ENCODE data around the gene CD2AP. TPM values are rescaled to one million over a fixed set of nuclear protein-coding genes. Genes with fewer than 3 reads are reported as not detected.
"Not testable (repeated sequence)": the region's sequence is repeated elsewhere in the genome, so short reads cannot be mapped to it uniquely, and the experiment has no call there.

The CD2AP gene
- total and polyA plus RNA-seq, 2 donors, result 10.1 to 68.3 TPM

DNA sequence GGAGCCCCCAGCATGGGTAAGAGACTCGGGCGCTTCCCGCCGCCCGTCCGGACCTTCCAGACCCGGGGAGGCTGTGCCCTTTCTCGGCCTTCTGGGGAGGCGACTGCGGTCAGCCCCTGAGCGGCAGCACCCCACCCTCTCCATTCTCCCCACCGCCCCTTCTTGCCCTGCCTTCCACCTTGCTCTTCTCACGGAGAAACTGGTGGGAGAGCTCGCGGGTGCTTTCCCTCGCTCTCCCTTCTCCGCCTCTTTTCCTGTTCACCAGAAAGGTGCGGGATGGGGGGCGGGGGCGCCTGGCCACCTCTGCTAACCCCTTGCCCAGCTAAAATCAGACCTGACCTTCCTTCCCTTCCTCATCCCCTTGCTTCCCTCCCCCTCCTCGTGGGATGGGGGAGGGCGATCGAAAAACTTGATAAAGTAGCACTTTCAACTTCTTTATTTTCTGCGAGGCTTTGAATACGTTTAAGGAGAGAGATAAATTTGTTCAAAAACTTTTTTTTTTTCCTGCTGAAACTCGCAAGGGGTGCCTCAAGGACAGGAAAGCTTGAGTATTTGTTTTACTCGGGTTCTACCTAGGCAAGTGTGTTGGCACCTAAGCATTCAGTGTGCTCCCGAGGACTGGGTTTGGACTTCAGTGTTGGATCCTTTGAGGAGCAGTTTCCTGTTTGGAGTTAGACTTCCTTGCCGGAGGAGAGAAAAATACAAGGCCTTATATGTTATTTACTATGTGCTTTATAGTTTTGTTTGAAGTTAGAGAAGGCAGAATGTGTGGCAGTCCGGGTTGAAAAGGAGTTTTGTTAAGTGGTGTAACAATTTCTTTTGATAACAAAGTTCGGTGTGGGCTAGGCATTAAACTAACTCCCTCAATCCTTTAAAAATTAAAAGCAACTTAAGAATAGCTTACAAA lies 897 bp downstream of the CD2AP start:
- Histone ChIP-seq H3K4me1 (ENCODE audit: insufficient read depth) (no peaks in the 10 kb centered on the region), H3K4me3 (ENCODE audit: low read depth, low read length) (peak overlapping the region; percentile 83), H3K36me3 (ENCODE audit: insufficient read depth) (no peaks in the 10 kb centered on the region), H3K27ac (ENCODE audit: low read depth) (peak overlapping the region; percentile 99)
- DNase-seq (ENCODE audit: extremely low spot score), result peak; percentile 3
- WGBS, result under 1% methylated on average over 31 of the region's 31 CpGs

GRCh38 chr6:47479140-47479508 lies 1.5 kb downstream of the CD2AP start:
- Histone ChIP-seq H3K4me1 (ENCODE audit: insufficient read depth) (no peaks in the 10 kb centered on the region), H3K36me3 (ENCODE audit: insufficient read depth) (no peaks in the 10 kb centered on the region), H3K27ac (ENCODE audit: low read depth) (no peak overlapping the region), H3K4me3 (ENCODE audit: low read depth, low read length) (peak overlapping the region; percentile 83)
- DNase-seq (ENCODE audit: extremely low spot score), result no peak
- WGBS, result 8% methylated on average over 5 of the region's 5 CpGs

GRCh38 chr6:47479874-47480273 lies 2.3 kb downstream of the CD2AP start:
- 89% methylated on average over 3 of the region's 3 CpGs for WGBS
- H3K4me3 ChIP-seq (ENCODE audit: low read depth, low read length), result no peak overlapping the region
- no peak overlapping the region for H3K27ac ChIP-seq (ENCODE audit: low read depth)
- H3K36me3 ChIP-seq (ENCODE audit: insufficient read depth), result no peaks in the 10 kb centered on the region
- DNase-seq (ENCODE audit: extremely low spot score), result no peak
- H3K4me1 ChIP-seq (ENCODE audit: insufficient read depth), result no peaks in the 10 kb centered on the region

GRCh38 chr6:47481213-47481612 lies 3.6 kb downstream of the CD2AP start:
- not testable (repeated sequence) for H3K4me3 ChIP-seq (ENCODE audit: low read depth, low read length); H3K4me1 ChIP-seq (ENCODE audit: insufficient read depth); H3K36me3 ChIP-seq (ENCODE audit: insufficient read depth); DNase-seq (ENCODE audit: extremely low spot score); H3K27ac ChIP-seq (ENCODE audit: low read depth)
- 97% methylated on average over 8 of the region's 8 CpGs for WGBS

DNA sequence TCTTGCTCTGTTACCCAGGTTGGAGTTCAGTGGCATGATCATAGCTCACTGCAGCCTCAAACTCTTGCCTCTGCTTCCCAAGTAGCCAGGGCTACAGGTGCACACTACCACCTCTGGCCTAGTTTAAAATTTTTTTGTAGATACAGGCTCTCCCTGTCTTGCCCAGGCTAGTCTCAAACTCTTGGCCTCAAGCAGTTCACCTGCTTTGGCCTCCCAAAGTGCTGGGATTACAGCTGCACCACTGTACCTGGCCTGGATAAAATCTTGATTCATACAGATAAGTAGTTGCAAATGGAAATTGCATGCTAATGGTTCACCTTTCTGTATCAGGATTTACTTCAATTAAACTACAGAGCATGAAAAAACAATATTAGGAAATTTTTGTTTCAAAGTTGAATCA lies 4.2 kb downstream of the CD2AP start:
- DNase-seq (ENCODE audit: extremely low spot score), result no peak
- Histone ChIP-seq H3K4me3 (ENCODE audit: low read depth, low read length) (no peak overlapping the region), H3K36me3 (ENCODE audit: insufficient read depth) (no peaks in the 10 kb centered on the region), H3K27ac (ENCODE audit: low read depth) (no peak overlapping the region), H3K4me1 (ENCODE audit: insufficient read depth) (no peaks in the 10 kb centered on the region)

DNA sequence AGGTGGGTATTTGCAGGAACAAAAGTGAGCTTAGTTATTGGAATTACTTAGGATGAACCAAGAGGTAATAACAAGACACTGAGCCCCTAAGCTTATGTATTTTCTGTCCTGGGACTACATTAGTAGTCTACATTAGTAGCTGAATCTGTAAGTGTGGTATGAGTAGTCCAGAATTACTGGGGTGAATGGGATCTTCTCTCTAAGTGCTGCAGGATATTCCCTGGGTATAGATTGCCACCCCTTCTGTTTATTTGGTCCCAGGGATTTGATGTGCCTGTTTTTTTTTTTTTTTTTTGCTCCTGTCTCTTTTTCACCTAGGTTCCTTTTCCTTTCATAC lies 5.9 kb downstream of the CD2AP start:
- H3K4me1 ChIP-seq (ENCODE audit: insufficient read depth), result no peaks in the 10 kb centered on the region
- no peaks in the 10 kb centered on the region for H3K36me3 ChIP-seq (ENCODE audit: insufficient read depth)
- no peak overlapping the region for H3K27ac ChIP-seq (ENCODE audit: low read depth)
- H3K4me3 ChIP-seq (ENCODE audit: low read depth, low read length), result no peak overlapping the region
- no peak for DNase-seq (ENCODE audit: extremely low spot score)

GRCh38 chr6:47483853-47484546 lies 6.4 kb downstream of the CD2AP start:
- Histone ChIP-seq H3K4me1 (ENCODE audit: insufficient read depth) (no peaks in the 10 kb centered on the region), H3K36me3 (ENCODE audit: insufficient read depth) (no peaks in the 10 kb centered on the region), H3K27ac (ENCODE audit: low read depth) (no peak overlapping the region), H3K4me3 (ENCODE audit: low read depth, low read length) (no peak overlapping the region)
- DNase-seq (ENCODE audit: extremely low spot score), result no peak
- WGBS, result 29% methylated on average over 1 of the region's 1 CpG

DNA sequence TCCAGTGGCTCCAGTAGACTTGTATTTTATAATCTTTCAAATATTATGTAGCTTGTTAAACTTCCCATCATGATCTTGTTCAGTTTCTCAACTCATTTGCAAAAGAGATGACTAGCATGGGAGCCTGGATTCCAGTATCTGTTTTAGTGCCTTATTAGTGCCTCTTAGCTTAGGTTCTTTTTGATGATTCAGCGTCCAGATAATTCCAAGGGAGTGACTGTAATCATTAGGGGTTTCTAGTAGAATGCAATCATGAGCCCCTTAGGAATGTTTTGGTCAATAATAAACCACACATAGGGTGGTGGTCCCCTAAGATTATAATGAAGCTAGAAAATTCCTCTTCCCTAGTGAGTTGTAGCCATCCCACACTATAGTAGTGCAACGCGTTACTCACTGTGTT lies 7.0 kb downstream of the CD2AP start:
- no peak for DNase-seq (ENCODE audit: extremely low spot score)
- H3K4me1 ChIP-seq (ENCODE audit: insufficient read depth), result no peaks in the 10 kb centered on the region
- no peak overlapping the region for H3K27ac ChIP-seq (ENCODE audit: low read depth)
- H3K4me3 ChIP-seq (ENCODE audit: low read depth, low read length), result no peak overlapping the region
- no peaks in the 10 kb centered on the region for H3K36me3 ChIP-seq (ENCODE audit: insufficient read depth)
- 87% methylated on average over 3 of the region's 3 CpGs for WGBS

DNA sequence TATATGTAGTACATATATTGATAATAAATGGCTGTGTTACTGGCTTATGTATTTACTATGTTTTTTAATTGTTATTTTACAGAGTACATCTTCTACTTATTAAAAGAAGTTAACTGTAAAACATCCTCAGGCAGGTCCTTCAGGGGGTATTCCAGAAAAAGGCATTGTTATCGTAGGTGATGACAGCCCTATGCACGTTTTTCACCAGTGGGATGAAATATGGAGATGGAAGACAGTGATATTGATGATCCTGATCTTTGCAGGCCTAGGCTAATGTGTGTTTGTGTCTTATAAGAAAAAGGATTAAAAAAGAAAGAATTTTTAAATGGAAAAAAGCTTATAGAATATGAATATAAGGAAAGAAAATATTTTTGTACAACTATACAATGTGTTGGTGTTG lies 7.5 kb downstream of the CD2AP start:
- no peak for DNase-seq (ENCODE audit: extremely low spot score)
- no peaks in the 10 kb centered on the region for H3K4me1 ChIP-seq (ENCODE audit: insufficient read depth)
- no peak overlapping the region for H3K27ac ChIP-seq (ENCODE audit: low read depth)
- 79% methylated on average over 2 of the region's 2 CpGs for WGBS
- no peaks in the 10 kb centered on the region for H3K36me3 ChIP-seq (ENCODE audit: insufficient read depth)
- H3K4me3 ChIP-seq (ENCODE audit: low read depth, low read length), result no peak overlapping the region

DNA sequence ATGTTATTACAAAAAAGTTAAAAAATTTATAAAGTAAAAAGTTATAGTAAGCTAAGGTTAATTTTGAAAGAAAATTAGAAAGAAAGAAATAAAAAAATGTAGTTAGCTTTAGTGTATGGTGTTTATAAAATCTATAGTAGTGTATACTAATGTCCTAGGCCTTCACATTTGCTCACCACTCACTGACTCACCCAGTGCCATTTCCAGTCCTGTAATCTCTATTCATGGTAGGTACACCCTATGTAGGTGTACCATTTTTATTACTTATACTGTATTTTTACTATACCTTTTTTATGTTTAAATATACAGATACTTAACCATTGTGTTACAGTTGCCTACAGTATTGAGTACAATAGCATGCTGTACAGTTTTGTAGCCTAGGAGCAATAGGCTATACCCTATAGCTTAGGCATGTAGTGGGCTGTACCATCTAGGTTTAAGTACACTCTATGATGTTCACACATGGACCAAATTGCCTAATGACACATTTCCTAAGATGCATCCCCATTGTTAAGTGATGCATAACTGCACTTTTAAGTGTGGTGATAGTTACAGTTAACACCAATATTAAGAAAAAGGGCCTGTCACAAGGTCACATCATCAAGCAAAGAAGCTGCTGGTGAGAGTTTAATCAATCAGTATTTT lies 8.0 kb downstream of the CD2AP start:
- Histone ChIP-seq H3K4me3 (ENCODE audit: low read depth, low read length) (no peak overlapping the region), H3K4me1 (ENCODE audit: insufficient read depth) (no peaks in the 10 kb centered on the region), H3K36me3 (ENCODE audit: insufficient read depth) (no peaks in the 10 kb centered on the region), H3K27ac (ENCODE audit: low read depth) (no peak overlapping the region)
- no peak for DNase-seq (ENCODE audit: extremely low spot score)

GRCh38 chr6:47489995-47490394 lies 12.4 kb downstream of the CD2AP start:
- over 99% methylated on average over 2 of the region's 2 CpGs for WGBS
- Histone ChIP-seq H3K4me1 (ENCODE audit: insufficient read depth) (no peaks in the 10 kb centered on the region), H3K4me3 (ENCODE audit: low read depth, low read length) (no peak overlapping the region), H3K27ac (ENCODE audit: low read depth) (no peak overlapping the region), H3K36me3 (ENCODE audit: insufficient read depth) (no peaks in the 10 kb centered on the region)
- DNase-seq (ENCODE audit: extremely low spot score), result no peak

GRCh38 chr6:47490676-47491075 lies 13.1 kb downstream of the CD2AP start:
- Histone ChIP-seq H3K36me3 (ENCODE audit: insufficient read depth) (no peaks in the 10 kb centered on the region), H3K4me1 (ENCODE audit: insufficient read depth) (no peaks in the 10 kb centered on the region), H3K4me3 (ENCODE audit: low read depth, low read length) (no peak overlapping the region), H3K27ac (ENCODE audit: low read depth) (no peak overlapping the region)
- no peak for DNase-seq (ENCODE audit: extremely low spot score)
- WGBS, result 89% methylated on average over 1 of the region's 1 CpG

DNA sequence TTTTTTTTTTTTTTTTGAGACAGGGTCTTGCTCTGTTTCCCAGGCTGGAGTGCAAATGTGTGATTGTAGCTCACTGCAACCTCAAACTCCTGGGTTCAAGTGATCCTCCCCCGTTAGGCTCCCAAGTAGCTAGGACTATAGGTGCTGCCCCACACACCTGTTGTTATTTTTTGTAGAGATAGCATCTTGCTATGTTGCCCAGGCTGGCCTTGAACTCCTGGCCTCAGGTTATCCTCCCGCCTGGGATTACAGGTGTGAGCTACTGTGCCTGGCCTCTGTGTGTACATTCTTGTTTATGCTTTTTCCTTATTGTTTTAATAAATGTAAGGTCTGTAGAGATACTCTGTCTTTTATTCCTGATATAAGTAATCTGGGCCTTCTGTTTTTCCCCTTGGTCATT lies 14.8 kb downstream of the CD2AP start:
- Histone ChIP-seq H3K4me1 (ENCODE audit: insufficient read depth) (no peaks in the 10 kb centered on the region), H3K4me3 (ENCODE audit: low read depth, low read length) (no peak overlapping the region), H3K27ac (ENCODE audit: low read depth) (no peak overlapping the region), H3K36me3 (ENCODE audit: insufficient read depth) (no peaks in the 10 kb centered on the region)
- DNase-seq (ENCODE audit: extremely low spot score), result no peak
- WGBS, result 98% methylated on average over 2 of the region's 2 CpGs

DNA sequence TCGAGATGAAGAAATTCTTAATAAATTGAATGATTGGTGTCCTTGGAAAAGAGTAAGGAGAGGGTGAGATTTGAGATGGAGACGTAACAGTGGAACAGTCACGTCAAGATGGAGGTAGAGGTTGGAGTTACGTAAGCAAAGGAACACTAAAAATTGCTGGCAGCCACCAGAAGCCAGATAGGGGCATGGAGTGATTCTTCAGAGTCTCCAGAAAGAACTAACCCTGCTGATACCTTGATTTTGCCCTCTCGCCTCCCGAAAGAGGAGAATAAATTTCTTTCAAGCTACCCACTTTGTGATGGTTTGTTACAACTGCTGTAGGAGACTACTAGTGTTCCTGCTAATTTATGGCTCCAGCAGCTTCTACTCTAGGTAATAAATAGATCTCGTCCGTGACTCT lies 17.6 kb downstream of the CD2AP start:
- 95% methylated on average over 8 of the region's 8 CpGs for WGBS
- DNase-seq (ENCODE audit: extremely low spot score), result no peak
- no peak overlapping the region for H3K4me3 ChIP-seq (ENCODE audit: low read depth, low read length)
- no peaks in the 10 kb centered on the region for H3K4me1 ChIP-seq (ENCODE audit: insufficient read depth)
- no peak overlapping the region for H3K27ac ChIP-seq (ENCODE audit: low read depth)
- H3K36me3 ChIP-seq (ENCODE audit: insufficient read depth), result no peaks in the 10 kb centered on the region

Measured in urinary bladder (tissue), 4 donors.